Measurements from ENCODE around the gene NLRP5. TPM values are rescaled to one million over a fixed set of nuclear protein-coding genes. Genes with fewer than 3 reads are reported as not detected.

Gene NLRP5
- total and polyA plus RNA-seq, 2 of the 8 experiments (the other 6 are each of a cell fraction or from before 2014, with no cell fraction given), result not detected

GRCh38 chr19:55939206-55939605 lies 47.4 kb upstream of the NLRP5 start:
- WGBS, 2 experiments (ENCODE audit: extremely low coverage in 1 of 2, insufficient coverage in 1 of 2, insufficient read length in 1 of 2, insufficient replicate concordance in 2 of 2, low coverage in 1 of 2, low lambda C conversion rate in 2 of 2, missing lambda C conversion rate in 1 of 2), result 70% methylated on average over 7 of the region's 7 CpGs; no CpG with 5 or more reads in 1 of the 2 experiments
- ChIA-PET CTCF (ENCODE audit: partially characterized antibody) (interaction anchor here (1.2 kb wide), 1 partner anchor 11 kb away, joined by 3 read pairs; no protein-coding TSS in a partner anchor), POLR2A (ENCODE audit: partially characterized antibody) (no interaction called here)
- H2BK5ac ChIP-seq (ENCODE audit: low read depth, low read length), result no peak overlapping the region
- no peak overlapping the region for H2BK20ac ChIP-seq (ENCODE audit: low read length)
- no peaks in the 10 kb centered on the region for H3K23me2 ChIP-seq (ENCODE audit: low read depth, low read length)
- no peak overlapping the region for H3K27ac ChIP-seq (ENCODE audit: low read depth, low read length)
- no peak overlapping the region for H4K5ac ChIP-seq (ENCODE audit: insufficient read length, low read depth, low read length)
- no peak overlapping the region for H2BK120ac ChIP-seq (replicated peaks; ENCODE audit: low read depth, low read length)
- no peaks in the 10 kb centered on the region for H3K36me3 ChIP-seq (ENCODE audit: control insufficient read depth in 2 of 4, insufficient read depth in 4 of 4, low read length in 3 of 4)
- no peak overlapping the region for H3K4ac ChIP-seq (replicated peaks; ENCODE audit: insufficient read length, low read depth, low read length)
- no peak overlapping the region for H4K8ac ChIP-seq (ENCODE audit: extremely low read depth, insufficient read depth, low read length)
- H4K91ac ChIP-seq (replicated peaks; ENCODE audit: insufficient read length, low read length), result no peak overlapping the region
- H2BK12ac ChIP-seq (ENCODE audit: low read depth, low read length), result no peak overlapping the region
- H3K14ac ChIP-seq (ENCODE audit: insufficient read length), result no peak overlapping the region
- FAIRE-seq (no peak), DNase-seq (ENCODE audit: low read depth in 1 of 2, low spot score in 2 of 2) (no peak)
- no peaks in the 10 kb centered on the region for H4K20me1 ChIP-seq (replicated peaks in 1 of 2; ENCODE audit: control insufficient read depth in 1 of 2, insufficient read depth in 2 of 2, low read length in 2 of 2)
- H3K9me3 ChIP-seq (ENCODE audit: insufficient read depth in 2 of 2, low read depth in 1 of 2, low read length in 1 of 2), result peaks cover 42 to 75% of the 10 kb centered on the region in 2 experiments
- no peaks in the 10 kb centered on the region; a peak in 1 of 7 replicates for H3K27me3 ChIP-seq (replicated peaks in 1 of 4; ENCODE audit: control insufficient read depth in 3 of 4, extremely low read depth in 1 of 4, insufficient read depth in 3 of 4, low read length in 3 of 4)
- no peak overlapping the region for H2AK5ac ChIP-seq (ENCODE audit: low read depth, low read length)
- no peak for TF ChIP-seq SIX5 (IDR thresholded peaks at IDR 0.05; ENCODE audit: low read depth, low read length)
- TF ChIP-seq CTBP2 (IDR thresholded peaks at IDR 0.05; ENCODE audit: borderline replicate concordance, insufficient read depth, insufficient read length, low read length), result no peak
- no peak for TF ChIP-seq CEBPB (IDR thresholded peaks at IDR 0.05; ENCODE audit: low read depth, low read length)
- no peak for TF ChIP-seq PHF8 (conservative IDR thresholded peaks at IDR 0.05; ENCODE audit: low read depth, low read length)
- TF ChIP-seq TAF7 (optimal IDR thresholded peaks at IDR 0.05; ENCODE audit: borderline replicate concordance, low read depth, low read length), result no peak
- TF ChIP-seq BCL11A (IDR thresholded peaks at IDR 0.05; ENCODE audit: low read depth in 2 of 2, low read length in 2 of 2), result no peak
- no peak for TF ChIP-seq HDAC6 (IDR thresholded peaks at IDR 0.05; ENCODE audit: low read depth, low read length)
- no peak for TF ChIP-seq NANOG (IDR thresholded peaks at IDR 0.05; ENCODE audit: insufficient read depth, low read depth, low read length, poor library complexity, severe bottlenecking)
- no peak for TF ChIP-seq EGR1 (IDR thresholded peaks at IDR 0.05; ENCODE audit: borderline replicate concordance, low read depth, low read length)
- H3K79me1 ChIP-seq (ENCODE audit: low read depth, low read length), result no peaks in the 10 kb centered on the region
- H2BK15ac ChIP-seq (ENCODE audit: low read length), result no peak overlapping the region
- no peak overlapping the region for H3K4me2 ChIP-seq (ENCODE audit: insufficient read depth in 1 of 2, low read depth in 2 of 2, low read length in 2 of 2)
- no peaks in the 10 kb centered on the region for H3K4me1 ChIP-seq (replicated peaks in 1 of 4; ENCODE audit: control insufficient read depth in 3 of 4, insufficient read depth in 4 of 4, low read length in 3 of 4)
- H3K56ac ChIP-seq (replicated peaks; ENCODE audit: insufficient read length, low read depth, low read length), result no peak overlapping the region
- no peak overlapping the region for H3K9ac ChIP-seq (replicated peaks in 1 of 4; ENCODE audit: extremely low read depth in 1 of 4, low read depth in 3 of 4, low read length in 3 of 4)
- H3K23ac ChIP-seq (ENCODE audit: insufficient read length), result no peak overlapping the region
- H3K4me3 ChIP-seq (ENCODE audit: extremely low read depth in 1 of 4, insufficient read depth in 2 of 4, low read depth in 3 of 4, low read length in 4 of 4), result no peak overlapping the region
- H2AFZ ChIP-seq (ENCODE audit: low read length), result no peak overlapping the region
- no peak overlapping the region for H3K18ac ChIP-seq (ENCODE audit: extremely low read depth, low read length)
- H3K79me2 ChIP-seq (ENCODE audit: control insufficient read depth in 1 of 2, insufficient read depth in 2 of 2, low read length in 2 of 2), result no peaks in the 10 kb centered on the region
